ENCODE results near the gene ICAM3.

GRCh38 chr19:10327793-10328192 is 11.6 kb downstream of the ICAM3 start:
- TF ChIP-seq, protein P1, sequence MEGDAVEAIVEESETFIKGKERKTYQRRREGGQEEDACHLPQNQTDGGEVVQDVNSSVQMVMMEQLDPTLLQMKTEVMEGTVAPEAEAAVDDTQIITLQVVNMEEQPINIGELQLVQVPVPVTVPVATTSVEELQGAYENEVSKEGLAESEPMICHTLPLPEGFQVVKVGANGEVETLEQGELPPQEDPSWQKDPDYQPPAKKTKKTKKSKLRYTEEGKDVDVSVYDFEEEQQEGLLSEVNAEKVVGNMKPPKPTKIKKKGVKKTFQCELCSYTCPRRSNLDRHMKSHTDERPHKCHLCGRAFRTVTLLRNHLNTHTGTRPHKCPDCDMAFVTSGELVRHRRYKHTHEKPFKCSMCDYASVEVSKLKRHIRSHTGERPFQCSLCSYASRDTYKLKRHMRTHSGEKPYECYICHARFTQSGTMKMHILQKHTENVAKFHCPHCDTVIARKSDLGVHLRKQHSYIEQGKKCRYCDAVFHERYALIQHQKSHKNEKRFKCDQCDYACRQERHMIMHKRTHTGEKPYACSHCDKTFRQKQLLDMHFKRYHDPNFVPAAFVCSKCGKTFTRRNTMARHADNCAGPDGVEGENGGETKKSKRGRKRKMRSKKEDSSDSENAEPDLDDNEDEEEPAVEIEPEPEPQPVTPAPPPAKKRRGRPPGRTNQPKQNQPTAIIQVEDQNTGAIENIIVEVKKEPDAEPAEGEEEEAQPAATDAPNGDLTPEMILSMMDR (IDR thresholded peaks at IDR 0.05): no peak
- no peak for TF ChIP-seq POLR2A (IDR thresholded peaks at IDR 0.05)
